Stomach smooth muscle (tissue), 2 donors: ENCODE measurements around the gene MTHFD1L.

Source experiments
- H3K27ac ChIP-seq: one replicate; pipeline ENCODE4 v1.7.0; 2013; ENCODE audit warnings: mild to moderate bottlenecking, low read length, inconsistent platforms
- H3K27me3 ChIP-seq, 2 donors: one replicate each; pipeline ENCODE4 v1.7.0; 2013; ENCODE audit warnings: low read length in 2 of 2; ENCODE audit not compliant: insufficient read depth in 2 of 2, control insufficient read depth in 1 of 2
- H3K36me3 ChIP-seq, 2 donors: one replicate each; pipeline ENCODE4 v1.7.0; 2013; ENCODE audit warnings: low read length in 2 of 2; ENCODE audit not compliant: control insufficient read depth in 2 of 2, insufficient read depth in 2 of 2
- H3K4me1 ChIP-seq: one replicate; pipeline ENCODE4 v1.7.0; 2013; ENCODE audit warnings: low read length; ENCODE audit not compliant: control insufficient read depth, insufficient read depth
- H3K4me3 ChIP-seq, 2 donors: one replicate each; pipeline ENCODE4 v1.7.0; 2013; ENCODE audit warnings: low read length in 2 of 2
- H3K9ac ChIP-seq, 2 donors: one replicate each; pipeline ENCODE4 v1.7.0; 2013; ENCODE audit warnings: low read length in 2 of 2, mild to moderate bottlenecking in 1 of 2
- H3K9me3 ChIP-seq, 2 donors: one replicate each; pipeline ENCODE4 v1.7.0; 2013; ENCODE audit warnings: low read length in 2 of 2; ENCODE audit not compliant: control insufficient read depth in 2 of 2
- donor health status: healthy.
- donor health status: Pancreatic carcinoma.

MTHFD1L gene

DNA sequence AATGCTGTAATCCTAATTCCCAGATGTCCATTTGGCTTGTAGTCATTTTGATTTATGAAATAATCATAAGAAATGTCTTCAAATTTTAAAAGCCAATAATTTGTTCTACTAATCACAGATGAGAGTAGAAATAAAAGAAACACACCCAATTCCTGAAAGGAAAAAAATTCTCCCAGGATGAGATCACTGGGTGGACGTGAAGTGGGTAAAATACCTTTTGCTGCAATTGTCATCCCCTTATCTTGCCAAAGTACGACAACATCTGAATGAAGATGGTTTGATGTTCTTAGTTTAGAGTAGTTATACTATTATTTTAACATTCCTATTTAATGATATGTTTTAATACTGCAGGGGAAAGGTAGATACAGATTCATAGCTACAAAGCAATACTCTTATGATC is 33.7 kb downstream of the MTHFD1L start:
- Histone ChIP-seq H3K36me3 (no peaks in the 10 kb centered on the region), H3K4me1 (no peaks in the 10 kb centered on the region), H3K27ac (no peak overlapping the region), H3K9ac (no peak overlapping the region), H3K27me3 (no peaks in the 10 kb centered on the region), H3K4me3 (no peak overlapping the region), H3K9me3 (no peaks in the 10 kb centered on the region)

DNA sequence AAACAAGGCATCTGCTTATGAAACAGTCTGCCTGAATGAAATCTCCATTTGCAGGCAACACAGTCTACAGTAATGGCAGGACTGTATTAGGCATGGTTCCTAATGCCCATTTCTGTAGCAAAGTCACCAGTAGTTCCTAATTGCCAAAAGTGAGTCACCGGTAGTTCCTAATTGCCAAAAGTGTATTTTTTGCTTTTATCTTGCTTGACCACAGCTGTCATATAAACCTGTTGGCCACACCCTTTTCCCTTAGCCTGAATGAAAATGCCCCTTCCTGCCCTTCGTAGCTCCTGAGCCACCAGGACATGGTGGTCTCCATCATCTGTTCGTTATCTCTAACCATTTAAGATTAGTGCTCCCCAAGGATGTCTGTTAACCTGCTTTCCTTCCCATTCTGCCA is 34.5 kb downstream of the MTHFD1L start:
- H3K9ac ChIP-seq, result no peak overlapping the region
- no peaks in the 10 kb centered on the region for H3K4me1 ChIP-seq
- H3K36me3 ChIP-seq, result no peaks in the 10 kb centered on the region
- no peaks in the 10 kb centered on the region for H3K9me3 ChIP-seq
- H3K27me3 ChIP-seq, result no peaks in the 10 kb centered on the region
- no peak overlapping the region for H3K4me3 ChIP-seq
- no peak overlapping the region for H3K27ac ChIP-seq

DNA sequence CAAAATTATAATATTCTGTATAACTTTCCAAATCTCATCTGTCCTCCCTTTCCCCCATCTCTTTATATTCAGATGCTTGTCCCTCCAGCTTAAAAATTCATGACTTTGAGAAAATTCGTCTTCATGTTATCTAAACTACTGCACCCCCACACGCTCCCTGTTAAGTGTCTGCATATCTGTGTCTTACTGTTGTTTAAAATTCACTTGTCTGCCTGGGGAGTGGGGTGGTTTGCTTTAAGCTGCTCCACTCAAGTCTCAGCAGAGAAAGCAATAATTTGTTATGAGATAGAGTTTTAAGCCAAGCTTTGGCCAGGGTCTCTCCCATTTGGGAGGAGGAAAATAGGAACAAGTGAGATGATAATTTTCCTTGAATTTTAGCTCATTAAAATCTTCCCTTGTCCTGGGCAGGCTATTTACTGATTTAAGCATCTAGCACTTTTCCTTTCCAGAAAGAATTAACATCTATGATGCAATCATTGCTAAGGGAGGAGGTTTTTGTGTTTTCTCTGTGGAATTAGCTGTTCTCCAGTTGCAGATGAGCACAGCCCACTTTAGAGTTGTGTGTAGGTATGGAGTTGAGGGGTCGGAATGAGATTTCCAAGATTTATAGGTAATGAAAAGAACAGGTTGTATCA is 36.8 kb downstream of the MTHFD1L start:
- Histone ChIP-seq H3K4me1 (no peaks in the 10 kb centered on the region), H3K36me3 (no peaks in the 10 kb centered on the region), H3K4me3 (no peak overlapping the region), H3K9ac (no peak overlapping the region), H3K27me3 (no peaks in the 10 kb centered on the region), H3K9me3 (no peaks in the 10 kb centered on the region), H3K27ac (no peak overlapping the region)

DNA sequence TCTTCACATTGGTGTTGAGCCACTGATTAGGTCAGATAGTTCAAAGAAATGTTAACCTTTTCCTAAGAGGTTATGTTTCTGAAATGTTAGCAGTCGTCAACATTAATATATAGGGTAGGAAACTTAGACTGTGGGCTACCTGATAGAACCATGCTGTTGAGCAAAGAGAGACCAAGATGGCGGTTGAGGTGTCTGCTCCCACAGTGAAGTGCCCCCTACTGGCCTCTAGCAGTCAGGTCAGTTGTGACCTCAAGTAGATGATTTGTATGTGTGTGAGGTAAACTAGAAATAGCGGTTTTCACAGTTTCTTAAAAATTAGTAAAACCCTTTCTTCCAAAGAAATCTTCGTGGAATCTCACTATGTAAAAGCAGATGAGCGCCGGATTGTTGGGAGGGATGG is 40.3 kb downstream of the MTHFD1L start:
- H3K4me3 ChIP-seq, result no peak overlapping the region
- H3K9me3 ChIP-seq, result no peaks in the 10 kb centered on the region
- H3K9ac ChIP-seq, result no peak overlapping the region
- no peak overlapping the region for H3K27ac ChIP-seq
- H3K4me1 ChIP-seq, result no peaks in the 10 kb centered on the region
- no peaks in the 10 kb centered on the region for H3K36me3 ChIP-seq
- H3K27me3 ChIP-seq, result no peaks in the 10 kb centered on the region

DNA sequence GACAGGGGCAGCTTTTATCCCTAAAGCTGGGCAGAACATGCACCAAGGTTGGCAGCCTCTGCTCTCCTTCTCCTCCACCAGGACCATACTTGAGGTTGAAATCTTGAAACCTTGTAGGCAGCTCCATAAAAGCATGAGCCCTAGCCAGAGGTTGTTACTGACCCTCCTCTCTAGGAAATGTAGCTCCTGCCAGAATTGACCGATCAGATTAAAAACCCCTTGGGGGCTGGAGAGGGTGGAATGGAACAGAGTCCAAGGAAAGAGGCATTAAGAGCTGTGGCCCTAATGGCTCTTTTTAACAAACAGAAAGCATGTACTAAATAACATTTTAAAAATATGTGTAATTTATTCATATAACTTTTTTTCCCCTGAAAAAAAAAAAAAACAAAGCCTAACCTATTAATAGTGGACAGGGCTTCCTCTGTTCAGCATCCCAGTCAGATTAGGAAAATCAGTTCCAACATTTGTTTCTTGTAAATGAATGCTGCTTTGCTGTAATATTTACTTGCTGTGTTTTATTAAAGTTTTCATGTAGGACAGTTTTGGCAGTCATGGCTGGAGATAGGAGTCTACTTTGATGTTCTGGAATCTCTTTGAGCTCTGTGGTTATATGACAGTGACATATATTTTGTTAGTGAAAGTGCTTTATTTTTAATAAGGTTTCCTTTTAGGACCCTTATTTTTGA is 41.3 kb downstream of the MTHFD1L start:
- Histone ChIP-seq H3K4me1 (no peaks in the 10 kb centered on the region), H3K36me3 (no peaks in the 10 kb centered on the region), H3K9ac (no peak overlapping the region), H3K27ac (no peak overlapping the region), H3K27me3 (no peaks in the 10 kb centered on the region), H3K9me3 (no peaks in the 10 kb centered on the region), H3K4me3 (no peak overlapping the region)

DNA sequence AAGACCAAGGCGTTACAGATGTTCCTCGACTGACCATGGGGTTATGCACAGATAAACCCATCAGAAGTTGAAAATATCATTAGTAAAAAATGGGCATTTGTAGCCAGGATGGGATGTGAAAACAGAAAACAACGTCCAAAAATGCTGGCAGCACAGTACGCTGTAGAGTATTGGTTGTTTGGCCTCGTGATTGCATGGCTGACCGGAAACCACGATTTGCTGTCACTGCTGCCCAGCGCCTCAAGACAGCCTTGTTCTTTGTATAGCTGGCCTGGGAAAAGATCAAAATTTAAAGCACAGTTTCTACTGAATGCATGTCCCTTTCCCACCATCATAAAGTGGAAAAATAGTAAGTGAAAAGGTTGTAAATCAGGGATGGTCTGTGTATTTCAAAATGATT is 41.9 kb downstream of the MTHFD1L start:
- Histone ChIP-seq H3K36me3 (no peaks in the 10 kb centered on the region), H3K4me3 (no peak overlapping the region), H3K27me3 (no peaks in the 10 kb centered on the region), H3K9ac (no peak overlapping the region), H3K9me3 (no peaks in the 10 kb centered on the region), H3K27ac (no peak overlapping the region), H3K4me1 (no peaks in the 10 kb centered on the region)

DNA sequence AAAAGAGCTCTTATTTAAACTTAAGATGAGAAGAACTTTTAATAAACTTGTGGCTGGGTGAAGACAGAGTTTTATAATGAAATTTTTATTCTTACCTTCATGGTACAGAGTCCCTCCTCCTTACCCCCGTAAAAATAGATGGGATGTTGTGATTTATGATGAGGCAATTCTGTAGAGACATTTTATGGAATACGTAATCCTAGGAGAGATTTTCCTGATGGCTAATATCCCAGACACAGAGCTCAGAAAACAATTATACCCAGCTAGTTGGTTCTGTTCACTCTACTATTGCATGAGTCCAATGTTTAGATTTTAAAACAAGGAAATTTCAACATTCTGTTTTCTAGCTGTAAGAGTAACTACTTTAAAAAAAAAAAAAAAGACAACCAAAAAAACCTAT is 43.4 kb downstream of the MTHFD1L start:
- H3K27ac ChIP-seq, result no peak overlapping the region

DNA sequence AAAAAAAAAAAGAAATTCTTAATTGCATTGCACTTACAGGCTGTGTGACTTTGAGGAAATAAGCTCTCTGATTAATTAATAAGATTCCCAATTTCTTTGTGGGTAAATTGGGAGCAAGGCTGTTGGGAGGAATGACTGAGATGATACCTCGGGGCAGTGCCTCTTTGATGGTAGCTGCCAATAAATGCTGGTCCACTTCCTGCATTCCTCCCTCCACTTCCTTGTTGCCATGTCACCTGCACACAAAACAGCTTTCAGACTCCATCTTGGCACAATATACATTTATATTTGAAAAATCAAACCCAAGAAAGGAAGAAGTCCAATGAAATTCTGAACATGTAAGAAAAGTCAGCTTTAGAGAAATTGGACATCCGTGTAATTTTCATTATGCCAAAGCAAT is 45.1 kb downstream of the MTHFD1L start:
- Histone ChIP-seq H3K9me3 (no peaks in the 10 kb centered on the region), H3K27me3 (no peaks in the 10 kb centered on the region), H3K4me3 (no peak overlapping the region), H3K27ac (no peak overlapping the region), H3K36me3 (no peaks in the 10 kb centered on the region), H3K9ac (no peak overlapping the region), H3K4me1 (no peaks in the 10 kb centered on the region)

More for the DNA sequence above, 43.4 kb downstream of the MTHFD1L start:
- no peak overlapping the region for H3K4me3 ChIP-seq
- no peaks in the 10 kb centered on the region for H3K4me1 ChIP-seq
- no peaks in the 10 kb centered on the region for H3K9me3 ChIP-seq
- H3K27me3 ChIP-seq, result no peaks in the 10 kb centered on the region
- no peaks in the 10 kb centered on the region for H3K36me3 ChIP-seq
- H3K9ac ChIP-seq, result no peak overlapping the region

DNA sequence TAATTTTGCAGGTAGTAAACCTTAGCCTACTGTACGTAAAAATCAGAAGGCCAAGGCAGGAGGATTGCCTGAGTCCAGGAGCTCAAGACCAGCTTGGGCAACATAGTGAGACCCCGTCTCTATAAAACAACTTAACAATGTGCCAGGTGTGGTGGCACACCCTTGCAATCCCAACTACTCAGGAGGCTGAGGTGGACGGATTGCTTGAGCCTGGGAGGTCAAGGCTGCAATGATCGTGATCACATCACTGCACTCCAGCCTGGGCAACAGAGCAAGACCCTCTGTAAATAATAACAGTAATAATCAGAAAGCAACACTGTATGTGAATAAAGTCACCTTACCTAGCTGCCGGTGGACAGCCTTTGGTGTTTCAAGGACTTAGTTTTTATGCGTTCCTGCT is 48.9 kb downstream of the MTHFD1L start:
- no peaks in the 10 kb centered on the region for H3K4me1 ChIP-seq
- H3K27me3 ChIP-seq, result no peaks in the 10 kb centered on the region
- no peaks in the 10 kb centered on the region for H3K9me3 ChIP-seq
- no peak overlapping the region for H3K27ac ChIP-seq
- no peak overlapping the region for H3K4me3 ChIP-seq
- no peaks in the 10 kb centered on the region for H3K36me3 ChIP-seq
- no peak overlapping the region for H3K9ac ChIP-seq

DNA sequence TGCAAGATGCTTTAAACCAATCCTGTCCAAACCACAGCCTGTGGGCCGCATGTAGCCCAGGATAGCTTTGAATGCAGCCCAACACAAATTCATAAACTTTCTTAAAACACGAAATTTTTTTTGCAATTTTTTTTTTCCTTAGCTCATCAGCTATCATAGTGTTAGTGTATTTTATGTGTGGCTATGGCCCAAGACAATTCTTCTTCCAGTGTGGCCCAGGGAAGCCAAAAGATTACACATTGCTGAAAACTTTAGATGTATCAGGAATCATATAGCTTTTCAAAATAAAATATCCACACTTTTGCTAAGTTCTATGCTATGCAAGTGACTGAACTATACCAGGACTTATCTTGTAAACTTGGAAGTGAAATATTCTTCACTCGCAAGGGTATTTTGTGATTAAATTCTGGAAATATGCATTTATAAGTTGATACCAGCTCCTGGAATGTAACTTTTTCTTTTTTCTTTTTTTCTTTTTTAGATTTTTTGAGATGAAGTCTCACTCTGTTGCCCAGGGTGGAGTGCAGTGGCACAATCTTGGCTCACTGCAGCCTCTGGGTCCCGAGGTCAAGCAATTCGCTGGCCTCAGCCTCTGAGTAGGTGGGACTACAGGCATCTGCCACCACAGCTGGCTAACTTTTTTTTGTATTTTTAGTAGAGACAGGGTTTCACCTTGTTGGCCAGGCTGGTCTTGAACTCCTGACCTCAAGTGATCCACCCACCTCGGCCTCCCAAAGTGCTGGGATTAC is 49.8 kb downstream of the MTHFD1L start:
- Histone ChIP-seq H3K4me1 (no peaks in the 10 kb centered on the region), H3K9me3 (no peaks in the 10 kb centered on the region), H3K4me3 (no peak overlapping the region), H3K27me3 (no peaks in the 10 kb centered on the region), H3K9ac (no peak overlapping the region), H3K27ac (no peak overlapping the region), H3K36me3 (peaks cover 3 to 5% of the 10 kb centered on the region in 2 donors)

DNA sequence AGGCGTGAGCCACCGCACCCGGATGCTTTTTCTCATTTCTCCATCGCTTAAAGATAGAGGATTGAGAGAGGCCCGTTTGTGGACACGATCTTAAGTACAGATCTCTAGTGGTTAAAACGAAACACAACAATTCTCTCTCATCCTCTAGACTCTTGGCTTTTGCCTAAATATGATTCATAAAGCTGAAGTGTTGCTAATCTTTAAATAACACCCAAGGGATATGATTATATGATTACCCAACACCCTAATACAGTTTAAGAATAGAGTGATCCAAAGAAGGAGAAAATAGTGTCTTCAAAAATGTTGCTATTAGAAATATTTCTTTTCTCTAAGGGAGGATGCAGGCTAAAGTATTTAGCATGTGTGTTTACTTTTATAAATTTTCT is 50.4 kb downstream of the MTHFD1L start:
- Histone ChIP-seq H3K36me3 (peaks cover 3 to 5% of the 10 kb centered on the region in 2 donors), H3K27ac (no peak overlapping the region), H3K4me3 (no peak overlapping the region), H3K27me3 (no peaks in the 10 kb centered on the region), H3K4me1 (no peaks in the 10 kb centered on the region), H3K9me3 (no peaks in the 10 kb centered on the region), H3K9ac (no peak overlapping the region)
